Measurements from ENCODE around the gene NDFIP2.

Gene NDFIP2

DNA sequence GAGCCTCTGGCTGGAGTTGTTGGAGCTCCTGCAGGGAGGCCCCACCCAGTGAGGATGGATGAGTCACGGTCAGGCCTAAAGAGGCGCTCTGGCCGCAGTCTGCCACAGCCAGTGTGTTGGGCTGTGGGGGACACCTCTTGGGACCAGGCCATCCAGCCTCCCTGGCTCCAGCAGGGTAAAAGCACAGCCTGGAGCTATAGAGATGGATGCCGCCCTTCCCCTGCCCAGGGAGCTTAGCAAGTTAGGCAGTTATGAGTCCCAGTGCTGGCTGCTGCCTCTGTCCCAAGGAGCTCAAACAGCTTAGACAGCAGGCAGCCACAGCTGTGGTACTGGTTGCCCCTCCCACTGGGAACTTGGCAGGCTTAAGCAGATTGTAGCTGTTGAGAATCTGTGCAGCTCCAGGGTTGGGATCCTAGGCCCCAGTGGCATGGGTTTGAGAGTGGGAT is 100.9 kb downstream of the NDFIP2 start:
- no peak overlapping the region for H3K4me3 ChIP-seq (ENCODE audit: low read length)
- TF ChIP-seq, protein P1, sequence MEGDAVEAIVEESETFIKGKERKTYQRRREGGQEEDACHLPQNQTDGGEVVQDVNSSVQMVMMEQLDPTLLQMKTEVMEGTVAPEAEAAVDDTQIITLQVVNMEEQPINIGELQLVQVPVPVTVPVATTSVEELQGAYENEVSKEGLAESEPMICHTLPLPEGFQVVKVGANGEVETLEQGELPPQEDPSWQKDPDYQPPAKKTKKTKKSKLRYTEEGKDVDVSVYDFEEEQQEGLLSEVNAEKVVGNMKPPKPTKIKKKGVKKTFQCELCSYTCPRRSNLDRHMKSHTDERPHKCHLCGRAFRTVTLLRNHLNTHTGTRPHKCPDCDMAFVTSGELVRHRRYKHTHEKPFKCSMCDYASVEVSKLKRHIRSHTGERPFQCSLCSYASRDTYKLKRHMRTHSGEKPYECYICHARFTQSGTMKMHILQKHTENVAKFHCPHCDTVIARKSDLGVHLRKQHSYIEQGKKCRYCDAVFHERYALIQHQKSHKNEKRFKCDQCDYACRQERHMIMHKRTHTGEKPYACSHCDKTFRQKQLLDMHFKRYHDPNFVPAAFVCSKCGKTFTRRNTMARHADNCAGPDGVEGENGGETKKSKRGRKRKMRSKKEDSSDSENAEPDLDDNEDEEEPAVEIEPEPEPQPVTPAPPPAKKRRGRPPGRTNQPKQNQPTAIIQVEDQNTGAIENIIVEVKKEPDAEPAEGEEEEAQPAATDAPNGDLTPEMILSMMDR (IDR thresholded peaks at IDR 0.05; ENCODE audit: insufficient read depth, low read depth, low read length, missing control alignments) = no peak
- DNase-seq (ENCODE audit: low read depth) = peak; percentile 56

- no peak overlapping the region for H3K4me3 ChIP-seq (ENCODE audit: low read length)
- no peak for DNase-seq (ENCODE audit: low read depth)
- TF ChIP-seq, protein P1 (IDR thresholded peaks at IDR 0.05; ENCODE audit: insufficient read depth, low read depth, low read length, missing control alignments) = no peak
Observed at GRCh38 chr13:79582896-79583295, 101.9 kb downstream of the NDFIP2 start.

DNA sequence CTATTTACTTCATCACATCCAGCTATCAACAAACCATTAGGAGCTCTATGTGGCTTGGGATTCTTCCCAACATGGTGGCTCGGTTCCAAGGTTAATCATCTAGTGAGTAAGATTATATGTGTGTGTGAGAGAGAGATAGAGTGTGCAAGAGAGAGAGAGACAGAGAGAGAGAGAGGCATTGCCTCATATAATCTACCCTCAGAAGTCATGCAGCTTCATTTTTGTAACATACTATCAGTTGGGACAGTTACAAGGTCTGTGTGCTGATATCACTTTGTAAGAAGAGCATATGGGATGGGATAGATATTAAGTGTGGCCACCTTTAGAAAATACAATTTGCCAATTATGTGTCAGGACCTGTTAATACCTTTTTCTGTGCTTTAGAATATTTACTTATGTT is 104.1 kb downstream of the NDFIP2 start:
- DNase-seq (ENCODE audit: low read depth) = no peak
- H3K4me3 ChIP-seq (ENCODE audit: low read length) = no peak overlapping the region
- TF ChIP-seq, protein P1 (IDR thresholded peaks at IDR 0.05; ENCODE audit: insufficient read depth, low read depth, low read length, missing control alignments) = no peak

- DNase-seq (ENCODE audit: low read depth) = peak; percentile 95
- TF ChIP-seq, protein P1 (IDR thresholded peaks at IDR 0.05; ENCODE audit: insufficient read depth, low read depth, low read length, missing control alignments) = no peak
- peak overlapping the region; percentile 49 for H3K4me3 ChIP-seq (ENCODE audit: low read length)
Observed at GRCh38 chr13:79589603-79590393, 108.8 kb downstream of the NDFIP2 start.

DNA sequence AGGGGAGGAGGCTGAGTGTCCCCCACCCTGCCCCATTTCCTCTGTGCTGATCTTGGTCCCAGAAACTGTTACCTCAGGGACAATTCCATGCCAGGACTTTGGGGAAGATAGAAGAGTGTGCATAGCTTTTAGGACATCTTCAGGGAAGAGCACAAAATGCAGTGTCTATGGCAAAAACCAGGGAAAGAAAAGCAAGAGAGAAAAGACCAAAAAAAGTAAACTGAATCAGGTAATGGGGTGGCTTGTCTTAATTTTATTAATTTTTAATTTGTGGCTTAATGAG is 109.4 kb downstream of the NDFIP2 start:
- no peak for DNase-seq (ENCODE audit: low read depth)
- H3K4me3 ChIP-seq (ENCODE audit: low read length) = peak overlapping the region; percentile 49
- TF ChIP-seq, protein P1 (IDR thresholded peaks at IDR 0.05; ENCODE audit: insufficient read depth, low read depth, low read length, missing control alignments) = no peak

GRCh38 chr13:79591493-79591892 is 110.5 kb downstream of the NDFIP2 start:
- no peak overlapping the region for H3K4me3 ChIP-seq (ENCODE audit: low read length)
- DNase-seq (ENCODE audit: low read depth) = no peak
- TF ChIP-seq, protein P1 (IDR thresholded peaks at IDR 0.05; ENCODE audit: insufficient read depth, low read depth, low read length, missing control alignments) = no peak

- no peak overlapping the region for H3K4me3 ChIP-seq (ENCODE audit: low read length)
- DNase-seq (ENCODE audit: low read depth) = no peak
- TF ChIP-seq, protein P1 (IDR thresholded peaks at IDR 0.05; ENCODE audit: insufficient read depth, low read depth, low read length, missing control alignments) = no peak
Observed at GRCh38 chr13:79593121-79593520, 112.2 kb downstream of the NDFIP2 start.

Measured in epithelial cell of esophagus (primary cell).